ENCODE data around the gene DOCK7.
"Not testable (repeated sequence)": the region's sequence is repeated elsewhere in the genome, so short reads cannot be mapped to it uniquely, and the experiment has no call there.

GRCh38 chr1:62567182-62567581, 121.0 kb downstream of the DOCK7 start:
- TF ChIP-seq, protein P1, sequence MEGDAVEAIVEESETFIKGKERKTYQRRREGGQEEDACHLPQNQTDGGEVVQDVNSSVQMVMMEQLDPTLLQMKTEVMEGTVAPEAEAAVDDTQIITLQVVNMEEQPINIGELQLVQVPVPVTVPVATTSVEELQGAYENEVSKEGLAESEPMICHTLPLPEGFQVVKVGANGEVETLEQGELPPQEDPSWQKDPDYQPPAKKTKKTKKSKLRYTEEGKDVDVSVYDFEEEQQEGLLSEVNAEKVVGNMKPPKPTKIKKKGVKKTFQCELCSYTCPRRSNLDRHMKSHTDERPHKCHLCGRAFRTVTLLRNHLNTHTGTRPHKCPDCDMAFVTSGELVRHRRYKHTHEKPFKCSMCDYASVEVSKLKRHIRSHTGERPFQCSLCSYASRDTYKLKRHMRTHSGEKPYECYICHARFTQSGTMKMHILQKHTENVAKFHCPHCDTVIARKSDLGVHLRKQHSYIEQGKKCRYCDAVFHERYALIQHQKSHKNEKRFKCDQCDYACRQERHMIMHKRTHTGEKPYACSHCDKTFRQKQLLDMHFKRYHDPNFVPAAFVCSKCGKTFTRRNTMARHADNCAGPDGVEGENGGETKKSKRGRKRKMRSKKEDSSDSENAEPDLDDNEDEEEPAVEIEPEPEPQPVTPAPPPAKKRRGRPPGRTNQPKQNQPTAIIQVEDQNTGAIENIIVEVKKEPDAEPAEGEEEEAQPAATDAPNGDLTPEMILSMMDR (conservative IDR thresholded peaks at IDR 0.05; ENCODE audit: low read depth, low read length), result not testable (repeated sequence)
- TF ChIP-seq EZH2 (IDR thresholded peaks at IDR 0.05; ENCODE audit: borderline replicate concordance, low read depth, low read length, poor library complexity, severe bottlenecking), result not testable (repeated sequence)
